GM18526 (cell line): ENCODE results near the gene KCNK2.

ENCODE experiments used
- POLR2A ChIP-seq: IDR thresholded peaks from 3 replicates; pipeline ENCODE4 v1.6.1; 2011; ENCODE audit not compliant: insufficient read length; ENCODE audit errors: extremely low read depth

Gene KCNK2

GRCh38 chr1:215252164-215252563 is 169.6 kb downstream of the KCNK2 start:
- no peak for TF ChIP-seq POLR2A

- no peak for TF ChIP-seq POLR2A
Observed at GRCh38 chr1:215256936-215257679, 174.6 kb downstream of the KCNK2 start.

- TF ChIP-seq POLR2A, result no peak
Observed at GRCh38 chr1:215260711-215261110, 178.2 kb downstream of the KCNK2 start.

- no peak for TF ChIP-seq POLR2A
Observed at GRCh38 chr1:215262106-215262505, 179.6 kb downstream of the KCNK2 start.

GRCh38 chr1:215263636-215264035 is 181.1 kb downstream of the KCNK2 start:
- no peak for TF ChIP-seq POLR2A

GRCh38 chr1:215264649-215265048 is 182.1 kb downstream of the KCNK2 start:
- no peak for TF ChIP-seq POLR2A

GRCh38 chr1:215267495-215267894 is 185.0 kb downstream of the KCNK2 start:
- TF ChIP-seq POLR2A, result no peak

- TF ChIP-seq POLR2A, result no peak
Observed at GRCh38 chr1:215269955-215270354, 187.4 kb downstream of the KCNK2 start.

GRCh38 chr1:215273838-215274516 is 191.4 kb downstream of the KCNK2 start:
- no peak for TF ChIP-seq POLR2A

GRCh38 chr1:215276582-215276981 is 194.0 kb downstream of the KCNK2 start:
- TF ChIP-seq POLR2A, result no peak

GRCh38 chr1:215277532-215277931 is 195.0 kb downstream of the KCNK2 start:
- TF ChIP-seq POLR2A, result no peak

GRCh38 chr1:215279682-215280081 is 197.1 kb downstream of the KCNK2 start:
- TF ChIP-seq POLR2A, result no peak

- TF ChIP-seq POLR2A, result no peak
Observed at GRCh38 chr1:215282557-215282956, 200.0 kb downstream of the KCNK2 start.

GRCh38 chr1:215285013-215285800 is 202.7 kb downstream of the KCNK2 start:
- no peak for TF ChIP-seq POLR2A
